HG03108 (cell line): Measurements from ENCODE around the gene FGFR1OP2.
"Not testable (repeated sequence)": the region's sequence is repeated elsewhere in the genome, so short reads cannot be mapped to it uniquely, and the experiment has no call there.

ENCODE experiments used
- ATAC-seq: cut with Tn5 transposase; IDR thresholded peaks from one replicate; pipeline ENCODE4 v1.9.1; 2021; ENCODE audit warnings: moderate library complexity; ENCODE audit not compliant: unreplicated experiment

FGFR1OP2 gene

DNA sequence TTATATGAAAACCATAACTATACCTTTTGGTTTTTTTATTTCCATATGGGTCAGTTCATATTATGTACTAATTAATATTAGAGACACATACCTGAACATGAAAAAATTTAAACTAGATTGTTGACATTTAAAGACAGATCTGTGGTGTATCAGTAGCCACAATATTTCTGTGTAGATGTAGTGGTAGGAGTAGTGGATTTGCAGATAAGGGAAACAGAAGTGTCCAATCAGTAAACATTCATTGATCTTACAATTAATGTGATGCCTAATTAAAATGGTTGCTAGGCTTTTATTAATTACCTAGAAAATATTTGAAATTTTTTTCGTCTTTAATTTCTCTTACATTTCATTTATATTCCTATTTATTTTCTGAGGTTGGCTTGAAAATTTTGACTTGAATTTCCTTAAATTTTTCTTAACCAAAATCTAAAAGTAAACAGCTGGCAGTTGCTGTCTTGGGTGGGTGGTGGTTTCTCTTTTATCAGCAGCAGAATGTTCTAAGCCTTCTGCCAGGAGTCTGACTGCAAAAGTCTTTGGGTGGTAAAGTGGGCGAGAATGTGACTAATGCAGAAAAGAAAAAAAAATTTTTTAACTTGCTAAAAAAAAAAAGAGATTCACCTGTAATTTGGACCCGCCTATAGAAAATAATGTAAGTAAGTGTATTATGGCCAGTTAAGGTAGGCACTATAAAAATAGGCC lies 2.4 kb downstream of the FGFR1OP2 start:
- ATAC-seq = no peak

DNA sequence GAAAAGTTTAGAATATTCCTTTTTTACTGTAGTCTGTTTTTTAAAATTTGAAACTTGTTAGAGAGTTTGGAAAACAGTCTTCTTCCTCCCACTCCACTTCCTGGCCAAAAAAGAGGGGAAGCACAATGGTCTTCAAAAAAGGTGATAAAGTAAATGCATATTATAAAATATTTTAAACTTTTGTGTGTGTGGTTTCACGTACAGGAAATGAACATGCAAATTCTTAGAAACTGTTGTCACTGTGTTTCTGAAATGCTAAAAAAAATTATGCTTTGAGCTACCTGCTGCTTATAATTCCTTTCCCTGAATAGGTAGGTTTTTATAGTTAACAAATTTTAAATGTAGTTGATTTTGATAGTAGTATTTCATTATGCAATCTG lies 2.9 kb downstream of the FGFR1OP2 start:
- no peak for ATAC-seq

DNA sequence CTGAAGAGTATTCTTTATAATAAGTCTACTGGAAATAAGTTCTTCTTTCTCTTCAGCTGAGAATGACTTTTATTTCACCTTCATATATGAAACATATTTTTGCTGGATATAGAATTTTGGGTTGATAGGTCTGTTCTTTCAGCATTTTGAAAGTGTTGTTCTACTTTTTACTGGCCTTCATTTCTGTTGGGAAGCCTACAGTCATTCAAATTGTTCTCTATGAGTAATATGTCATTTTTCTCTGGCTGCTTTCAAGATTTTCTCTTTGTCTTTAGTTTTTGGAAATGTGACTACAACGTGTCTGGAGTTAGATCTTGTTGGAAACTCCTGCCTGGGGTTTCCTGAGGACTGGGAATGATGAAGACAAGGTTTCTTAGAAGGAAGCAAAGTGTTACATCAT lies 10.0 kb downstream of the FGFR1OP2 start:
- ATAC-seq = no peak

DNA sequence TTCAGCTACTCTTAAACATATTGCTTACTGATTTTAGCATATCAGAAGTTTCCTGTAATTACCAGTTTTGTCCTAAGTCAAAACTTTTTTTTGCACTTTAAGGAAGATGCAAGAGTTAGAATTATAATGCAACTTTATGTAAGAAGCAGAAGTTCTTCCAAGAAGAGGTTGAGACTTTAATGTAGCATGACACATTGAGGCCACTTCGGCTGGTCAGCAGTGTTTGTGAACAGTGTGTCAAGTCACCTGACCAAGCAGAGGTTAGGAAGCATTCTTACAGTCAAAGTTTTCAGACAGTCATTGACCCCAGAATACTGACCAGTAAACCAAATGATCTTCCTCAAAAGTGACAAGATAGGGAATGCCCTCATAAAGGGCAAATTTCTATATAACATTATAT lies 15.2 kb downstream of the FGFR1OP2 start:
- ATAC-seq = no peak

DNA sequence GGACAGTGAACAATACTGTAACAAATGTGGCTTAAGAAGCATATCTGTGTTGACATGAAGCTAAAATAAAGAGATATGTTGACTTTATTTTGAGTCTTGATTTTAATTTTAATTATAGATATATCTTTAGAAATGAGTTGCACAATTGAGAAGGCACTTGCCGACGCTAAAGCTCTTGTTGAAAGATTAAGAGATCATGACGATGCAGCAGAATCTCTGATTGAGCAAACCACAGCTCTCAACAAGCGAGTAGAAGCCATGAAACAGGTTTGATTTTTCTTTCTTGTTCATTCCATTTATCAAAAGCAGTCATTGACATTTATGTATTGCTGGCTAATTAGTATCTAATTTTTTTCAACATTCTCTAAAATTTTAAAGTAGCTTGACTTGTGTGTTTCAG lies 15.8 kb downstream of the FGFR1OP2 start:
- ATAC-seq = no peak

DNA sequence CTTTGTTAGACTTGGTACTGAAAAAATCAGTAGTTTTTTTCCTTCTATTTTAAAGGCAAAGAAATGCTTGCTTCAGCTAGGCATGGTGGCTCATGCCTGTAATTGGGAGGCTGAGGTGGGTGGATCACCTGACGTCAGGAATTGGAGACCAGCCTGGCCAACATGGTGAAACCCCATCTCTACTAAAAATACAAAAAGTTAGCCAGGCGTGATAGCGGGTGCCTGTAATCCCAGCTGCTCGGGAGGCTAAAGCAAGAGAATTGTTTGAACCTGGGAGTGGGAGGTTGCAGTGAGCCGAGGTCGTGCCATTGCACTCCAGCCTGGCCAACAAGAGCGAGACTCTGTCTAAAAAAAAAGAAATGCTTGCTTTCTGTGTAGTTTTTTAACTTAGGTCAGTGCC lies 23.1 kb downstream of the FGFR1OP2 start:
- ATAC-seq = not testable (repeated sequence)

DNA sequence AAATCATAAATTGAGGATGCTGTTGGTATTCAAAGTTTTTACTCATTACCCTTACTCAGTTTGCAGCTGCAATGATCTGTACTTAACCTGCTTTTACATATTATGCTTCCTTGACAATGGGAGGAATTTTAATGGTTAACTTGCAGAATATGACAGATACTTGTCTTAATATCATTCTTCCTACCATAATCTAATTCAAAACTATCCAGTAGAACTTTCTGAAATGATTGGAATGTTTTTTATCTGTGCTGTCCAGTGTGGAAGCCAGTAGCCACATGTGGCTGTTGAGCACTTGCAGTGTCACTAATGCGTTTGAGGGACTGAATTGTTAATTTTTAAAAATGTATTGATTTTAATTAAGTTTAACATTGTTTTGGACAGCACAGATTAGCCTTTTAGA lies 23.5 kb downstream of the FGFR1OP2 start:
- no peak for ATAC-seq

DNA sequence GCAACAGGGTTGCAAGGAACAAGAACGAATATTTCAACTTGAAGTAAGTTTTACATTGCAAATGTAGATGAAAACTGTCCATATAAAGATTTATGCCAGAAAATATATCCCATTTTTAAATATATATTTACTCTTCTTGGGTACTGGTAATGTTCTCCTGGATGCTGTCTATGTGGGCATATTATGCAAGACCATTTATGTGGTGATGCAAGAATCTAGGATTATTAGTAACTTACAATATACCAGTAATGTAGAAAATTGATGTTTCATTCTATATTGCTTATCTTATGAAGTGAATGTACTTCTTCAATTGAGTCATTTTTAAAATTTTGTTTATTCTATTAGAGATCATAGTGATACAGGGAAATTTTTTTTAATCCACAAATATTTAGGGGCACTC lies 25.1 kb downstream of the FGFR1OP2 start:
- ATAC-seq = no peak

DNA sequence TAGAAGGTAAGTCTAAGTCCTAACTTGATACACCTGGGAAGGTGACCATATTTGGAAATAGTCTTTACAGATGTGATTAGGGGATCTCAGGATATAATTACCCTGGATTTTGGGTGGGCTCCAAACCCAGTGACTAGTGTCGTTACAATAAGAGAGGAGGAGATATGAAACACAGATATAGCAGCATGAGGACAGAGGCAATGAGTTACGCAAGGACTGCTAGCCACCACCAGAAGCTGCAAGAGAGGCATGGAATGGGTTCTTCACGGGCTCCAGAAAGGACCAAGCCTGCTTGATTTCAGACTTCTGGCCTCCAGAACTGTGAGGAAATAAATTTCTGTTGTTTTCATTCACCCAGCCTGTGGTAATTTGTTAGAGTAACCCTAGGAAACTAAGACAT lies 28.6 kb downstream of the FGFR1OP2 start:
- no peak for ATAC-seq

DNA sequence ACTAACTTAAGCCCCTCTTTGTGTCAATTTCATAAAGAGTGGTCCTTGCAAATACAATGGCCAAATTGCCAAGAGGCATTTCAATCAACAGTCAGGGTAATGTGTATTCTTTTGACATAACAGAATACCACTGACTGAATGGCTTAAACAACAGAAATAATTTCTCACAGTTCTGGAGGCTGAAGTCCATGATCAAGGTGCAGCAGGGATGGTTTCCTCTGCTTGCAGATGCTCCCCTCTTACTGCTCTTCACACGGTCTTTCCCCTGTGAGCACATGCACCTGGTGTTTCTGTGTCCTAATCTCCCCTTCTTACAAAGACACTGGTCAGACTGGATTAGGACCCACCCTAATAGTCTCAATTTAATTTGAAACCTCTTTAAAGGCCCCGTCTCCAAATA lies 31.9 kb downstream of the FGFR1OP2 start:
- no peak for ATAC-seq

DNA sequence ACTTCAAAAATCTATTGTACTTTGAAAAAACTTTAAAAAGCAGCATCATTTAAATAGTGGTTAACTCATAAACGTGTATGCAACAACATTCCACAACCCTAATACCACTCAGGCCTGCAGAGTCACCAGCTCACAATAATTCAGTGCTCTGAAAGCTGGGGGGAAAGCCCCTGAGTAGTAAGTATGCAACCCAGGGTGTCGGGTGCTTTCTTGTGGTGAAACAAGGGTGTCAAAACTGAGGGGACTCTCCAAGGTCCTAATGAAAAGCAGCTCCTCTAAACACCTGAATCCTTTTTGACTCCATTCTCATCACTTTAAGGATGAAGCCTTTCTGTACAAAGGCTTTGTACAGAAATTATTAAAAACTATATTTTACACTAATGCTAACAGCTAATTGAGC lies 33.7 kb downstream of the FGFR1OP2 start:
- peak; percentile 97 for ATAC-seq

DNA sequence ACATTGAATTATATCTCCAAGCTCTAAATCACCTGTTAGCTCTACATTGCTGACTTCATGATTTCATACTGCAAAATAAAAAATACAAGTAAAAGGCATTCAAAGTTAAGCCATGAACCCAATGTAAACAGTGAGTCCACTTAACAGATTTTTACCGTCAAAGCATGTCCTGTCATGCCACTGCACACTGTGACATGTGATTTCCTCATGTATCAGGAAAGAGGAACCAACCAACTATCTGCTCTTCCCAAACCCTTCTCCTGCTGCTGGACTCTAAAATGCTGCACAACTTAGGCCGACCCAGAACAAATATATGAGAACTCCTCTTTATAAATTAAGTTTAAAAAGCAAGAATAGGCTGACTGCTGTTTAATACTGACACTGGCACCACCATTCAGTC lies 38.4 kb downstream of the FGFR1OP2 start:
- no peak for ATAC-seq

DNA sequence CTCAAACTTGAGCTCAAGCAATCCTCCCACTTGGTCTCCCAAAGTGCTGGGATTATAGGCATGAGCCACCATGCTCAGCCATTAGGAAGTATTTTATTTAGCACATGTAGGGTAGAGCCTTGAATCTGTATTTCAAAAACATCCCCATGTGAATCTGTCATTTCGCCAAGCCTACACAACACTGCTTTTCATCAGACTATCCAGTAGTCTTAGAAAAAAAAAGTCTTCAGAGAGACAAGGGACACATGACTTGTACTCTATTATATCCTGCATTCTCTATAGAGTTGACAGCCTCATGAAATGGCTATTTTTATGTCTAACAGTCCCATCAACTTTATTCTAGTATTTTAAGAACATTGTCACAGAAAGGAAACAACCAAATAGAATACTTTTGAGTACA lies 40.5 kb downstream of the FGFR1OP2 start:
- no peak for ATAC-seq

DNA sequence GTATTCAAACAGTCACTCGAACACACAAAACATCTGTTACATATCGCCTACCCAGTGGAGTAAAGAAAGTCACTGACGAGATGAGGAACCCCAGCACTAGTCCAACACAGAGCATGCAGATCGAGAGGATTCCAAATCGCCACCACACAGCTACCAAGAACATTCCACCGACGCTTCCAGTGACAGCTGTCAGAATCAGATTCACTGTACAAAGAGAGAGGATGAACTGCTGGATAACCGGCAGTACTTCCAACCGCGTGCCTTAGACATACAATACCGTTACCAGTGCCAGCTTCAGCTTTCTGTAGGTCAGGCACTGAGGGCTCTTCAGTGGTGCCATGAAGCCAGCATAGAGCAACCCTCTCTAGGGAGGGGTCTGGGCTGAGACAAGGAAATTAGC lies 41.5 kb downstream of the FGFR1OP2 start:
- ATAC-seq = no peak

DNA sequence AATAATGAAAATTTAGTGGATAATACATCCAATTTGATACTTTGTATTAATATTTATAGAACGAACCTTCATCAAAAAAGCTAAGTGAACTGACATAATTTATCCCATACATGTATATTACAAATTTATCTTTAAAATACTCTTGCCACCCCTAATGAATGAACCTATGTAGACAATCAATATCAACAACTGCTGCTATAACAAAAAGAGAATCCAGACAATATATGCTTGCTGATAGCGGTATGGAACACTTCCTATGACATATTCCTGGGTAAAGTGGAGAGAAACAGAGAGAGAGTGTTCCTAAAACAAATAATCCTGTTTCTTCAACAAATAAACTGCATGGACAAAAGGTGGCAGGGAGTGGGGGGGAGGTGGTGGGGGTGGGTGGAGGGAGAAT lies 44.6 kb downstream of the FGFR1OP2 start:
- ATAC-seq = no peak

DNA sequence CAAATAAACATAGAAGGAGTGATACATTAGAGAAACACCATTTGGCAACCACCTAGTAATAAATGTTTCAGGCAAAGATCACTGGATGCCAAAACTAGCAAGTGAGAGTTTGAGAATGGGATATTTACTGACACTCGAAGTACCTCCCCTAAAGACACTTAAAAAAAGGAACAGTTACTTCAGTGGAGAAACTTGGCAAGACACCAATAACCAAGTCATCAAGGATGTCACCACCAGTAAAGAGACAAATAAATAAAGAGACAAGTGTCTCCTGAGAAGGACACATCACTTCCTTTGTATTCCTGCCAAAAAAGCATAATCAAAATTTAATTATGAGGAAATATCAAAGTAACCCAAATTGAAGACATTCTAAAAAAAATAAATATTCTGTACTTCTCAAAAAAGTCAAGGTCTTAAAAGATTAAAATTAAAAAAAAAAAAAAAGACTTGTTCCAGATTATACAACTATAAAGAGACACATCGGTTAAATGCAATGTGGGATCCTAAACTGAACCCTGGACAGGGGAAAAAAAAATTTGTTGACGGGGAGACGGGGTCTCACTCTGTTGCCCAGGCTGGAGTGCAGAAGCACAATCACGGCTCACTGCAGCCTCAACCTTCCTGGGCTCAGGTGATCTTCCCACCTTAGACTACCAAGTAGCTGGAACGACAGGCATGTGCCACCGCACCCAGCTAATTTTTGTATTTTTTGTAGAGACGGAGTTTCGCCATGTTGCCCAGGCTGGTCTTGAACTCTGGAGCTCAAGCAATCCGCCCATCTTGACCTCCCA lies 49.6 kb downstream of the FGFR1OP2 start:
- ATAC-seq = no peak

DNA sequence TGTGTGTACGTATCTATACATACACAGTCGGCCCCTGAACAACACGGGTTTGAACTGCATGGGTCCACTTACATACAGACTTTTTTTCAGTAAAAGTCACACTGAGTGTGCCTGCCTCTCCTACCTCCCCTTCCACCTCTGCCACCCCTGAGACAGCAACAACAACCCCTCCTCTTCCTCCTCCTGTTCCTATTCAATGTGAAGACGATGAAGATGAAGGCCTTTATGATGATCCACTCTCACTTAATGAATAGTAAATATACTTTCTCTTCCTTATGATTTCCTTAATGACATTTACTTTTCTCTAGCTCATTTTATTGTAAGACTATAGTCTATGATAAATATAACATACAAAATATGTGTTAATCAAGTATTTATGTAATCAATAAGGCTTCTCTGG lies 50.4 kb downstream of the FGFR1OP2 start:
- ATAC-seq = no peak

DNA sequence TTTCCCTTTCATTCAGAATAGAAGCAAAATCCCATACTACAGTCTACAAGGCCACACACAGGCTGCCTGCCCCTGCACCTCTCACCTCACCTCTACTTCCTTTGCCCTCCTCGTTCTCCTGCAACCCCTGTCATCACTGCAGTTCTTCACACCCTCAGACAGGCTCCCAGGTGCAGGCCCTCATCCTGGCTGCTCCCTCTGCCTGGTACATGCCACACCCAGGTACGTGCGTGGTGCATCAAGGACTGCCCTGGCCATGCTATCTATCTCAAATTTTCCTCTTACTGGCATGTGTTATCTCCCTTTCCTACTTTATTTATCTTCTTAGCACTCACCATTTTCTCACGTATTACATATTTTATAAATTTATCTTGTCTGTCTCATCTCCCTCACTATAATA lies 51.6 kb downstream of the FGFR1OP2 start:
- no peak for ATAC-seq

DNA sequence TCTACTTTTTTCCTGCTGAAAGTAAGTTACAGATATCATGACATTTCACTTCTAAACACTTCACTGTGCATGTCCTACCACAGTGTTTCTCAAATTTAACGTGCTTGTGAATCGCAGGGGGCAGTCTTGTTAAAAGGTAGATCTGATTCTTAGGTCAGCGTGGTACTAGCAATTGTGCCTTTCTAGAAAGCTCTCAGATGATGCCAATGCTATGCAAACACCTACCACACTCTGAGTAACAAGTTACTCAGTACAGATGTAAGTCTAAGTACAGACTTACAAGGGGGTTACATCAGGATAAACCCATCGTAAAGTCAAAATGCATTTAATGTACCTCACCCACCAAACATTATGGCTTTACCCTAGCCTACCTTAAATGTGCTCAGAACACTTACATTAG lies 53.6 kb downstream of the FGFR1OP2 start:
- ATAC-seq = no peak

DNA sequence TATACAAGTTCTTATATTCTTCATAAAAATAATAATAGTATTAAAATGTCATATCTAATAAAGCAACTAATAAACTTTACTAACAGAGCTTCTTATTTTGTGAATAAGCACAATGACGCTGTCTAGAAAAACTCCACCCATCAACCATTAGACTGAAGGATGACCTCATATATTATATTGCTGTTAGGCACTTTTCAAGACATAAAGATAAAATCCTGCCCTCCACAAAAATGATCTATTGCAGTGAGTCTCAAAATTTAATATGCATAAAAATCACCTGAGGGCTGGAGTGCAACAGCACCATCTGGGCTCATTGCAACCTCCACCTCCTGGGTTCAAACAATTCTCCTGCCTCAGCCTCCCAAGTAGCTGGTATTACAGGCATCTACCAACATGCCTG lies 55.8 kb downstream of the FGFR1OP2 start:
- ATAC-seq = no peak

DNA sequence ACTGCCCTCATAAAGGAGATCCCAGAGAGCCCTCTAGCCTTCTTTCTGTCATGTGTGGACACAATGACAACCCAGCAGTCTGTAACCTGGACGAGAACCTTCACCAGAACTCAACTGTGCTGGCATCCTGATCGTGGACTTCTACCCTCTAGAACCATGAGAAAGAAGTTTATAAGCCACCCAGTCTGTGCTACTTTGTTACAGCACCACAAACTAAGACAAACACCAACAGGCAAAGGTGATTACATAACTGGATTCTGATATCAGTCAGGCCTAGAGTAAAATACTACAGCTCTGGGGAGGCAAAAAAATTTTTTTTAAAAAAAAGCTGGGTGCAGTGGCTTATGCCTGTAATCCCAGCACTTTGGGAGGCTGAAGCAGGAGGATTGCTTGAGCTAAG lies 57.4 kb downstream of the FGFR1OP2 start:
- no peak for ATAC-seq

DNA sequence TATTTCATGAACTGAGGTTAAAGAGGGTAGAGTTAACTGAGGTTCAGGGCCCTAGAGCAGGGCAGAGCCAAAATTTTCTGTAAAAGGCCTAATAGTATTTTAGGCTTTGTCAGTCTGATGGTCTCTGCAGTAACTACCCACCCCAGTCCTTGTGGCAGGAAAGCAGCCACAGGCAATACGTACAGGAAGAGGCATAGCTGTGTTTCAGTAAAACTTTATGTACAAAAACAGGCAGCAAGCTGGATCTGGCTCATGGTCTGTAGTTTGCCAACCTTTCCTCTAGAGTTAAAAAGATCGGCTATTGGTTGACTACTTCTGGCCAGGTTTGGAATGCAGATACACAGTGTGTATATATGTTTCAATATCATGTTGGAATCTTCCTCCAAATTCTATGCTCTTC lies 58.7 kb downstream of the FGFR1OP2 start:
- ATAC-seq = no peak

DNA sequence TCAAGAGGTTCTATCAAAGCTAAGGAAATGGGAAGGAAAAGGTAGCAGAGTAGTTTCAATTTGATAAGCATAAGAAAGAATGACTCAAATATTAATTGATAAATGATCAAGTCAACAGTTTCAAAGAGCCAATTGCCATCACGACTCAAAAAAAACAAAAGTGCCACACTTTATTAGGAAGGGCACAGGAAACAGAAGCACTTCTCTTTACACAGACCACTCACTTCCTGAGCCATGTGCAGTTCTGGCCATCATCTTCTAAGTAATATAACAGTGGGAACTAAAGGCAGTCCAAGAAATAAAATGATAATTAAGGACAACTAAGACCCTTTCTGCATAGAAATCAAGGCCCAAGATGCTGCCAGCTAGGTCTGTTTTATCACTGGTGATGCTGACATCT lies 62.7 kb downstream of the FGFR1OP2 start:
- no peak for ATAC-seq
